Naive thymus-derived CD4-positive, alpha-beta T cell (primary cell): Measurements from ENCODE around the gene PADI1. TPM values are rescaled to one million over a fixed set of nuclear protein-coding genes. Genes with fewer than 3 reads are reported as not detected.

Experiments used
- ATAC-seq: fragments of 150-1000 bp; cut with Tn5 transposase; 2 replicates; pipeline ENCODE4 v1.10.0; 2021; ENCODE audit warnings: mild to moderate bottlenecking, moderate library complexity
- CTCF ChIA-PET: fragments of 350-600 bp; sonication (Branson Sonifier 250); formaldehyde crosslinking; loops from one replicate; lab custom pipeline; 2021; ENCODE audit warnings: antibody characterized with exemption; lab: Charles Lee
- POLR2A ChIA-PET: fragments of 350-600 bp; sonication (Branson Sonifier 250); formaldehyde crosslinking; loops from one replicate; lab custom pipeline; 2021; ENCODE audit warnings: antibody characterized with exemption, inconsistent platforms; lab: Charles Lee
- DNase-seq, 9 donors: peaks; one replicate each; pipeline versions ENCODE4 v3.0.0 to v3.0.0-alpha.2; 2020 to 2022; ENCODE audit warnings: mixed read lengths in 1 of 9
- H3K27ac ChIP-seq: one replicate; pipeline ENCODE4 v1.7.0; 2013; ENCODE audit warnings: mild to moderate bottlenecking, low read depth, low read length, moderate library complexity
- H3K27me3 ChIP-seq, 2 donors: one replicate each; pipeline ENCODE4 v1.7.0; 2013; ENCODE audit warnings: low read length in 2 of 2, mild to moderate bottlenecking in 2 of 2, moderate library complexity in 2 of 2; ENCODE audit not compliant: control insufficient read depth in 2 of 2, insufficient read depth in 2 of 2
- H3K36me3 ChIP-seq, 3 experiments: 1 replicate in 2 of 3; 2 replicates in 1 of 3; pipeline ENCODE4 v1.7.0; 2013; ENCODE audit warnings: low read length in 3 of 3, mild to moderate bottlenecking in 3 of 3, moderate library complexity in 1 of 3; ENCODE audit not compliant: insufficient read depth in 3 of 3, control insufficient read depth in 2 of 3
- H3K4me1 ChIP-seq, 2 donors: one replicate each; pipeline ENCODE4 v1.7.0; 2013; ENCODE audit warnings: low read length in 2 of 2, mild to moderate bottlenecking in 2 of 2, moderate library complexity in 1 of 2; ENCODE audit not compliant: control insufficient read depth in 2 of 2, insufficient read depth in 2 of 2
- H3K4me3 ChIP-seq: 2 replicates; pipeline ENCODE4 v1.7.0; 2013; ENCODE audit warnings: mild to moderate bottlenecking, low read length
- H3K9me3 ChIP-seq, 3 experiments: 1 replicate in 2 of 3; 2 replicates in 1 of 3; pipeline ENCODE4 v1.7.0; 2013; ENCODE audit warnings: low read length in 3 of 3; ENCODE audit not compliant: control insufficient read depth in 2 of 3
- H3K27ac Mint-ChIP-seq, 9 donors: one replicate each; pipeline ENCODE4 v1.8.0; 2020 to 2022; ENCODE audit warnings: mixed read lengths in 9 of 9, mild to moderate bottlenecking in 8 of 9, moderate library complexity in 5 of 9, inconsistent platforms in 2 of 9
- H3K27me3 Mint-ChIP-seq, 5 donors: one replicate each; pipeline ENCODE4 v1.8.0; 2021 to 2022; ENCODE audit warnings: mixed read lengths in 5 of 5, mild to moderate bottlenecking in 1 of 5
- H3K36me3 Mint-ChIP-seq, 5 donors: one replicate each; pipeline ENCODE4 v1.8.0; 2020 to 2022; ENCODE audit warnings: mixed read lengths in 5 of 5, mild to moderate bottlenecking in 3 of 5, inconsistent platforms in 1 of 5
- H3K4me1 Mint-ChIP-seq, 7 donors: one replicate each; pipeline ENCODE4 v1.8.0; 2020 to 2022; ENCODE audit warnings: mixed read lengths in 7 of 7, mild to moderate bottlenecking in 3 of 7, inconsistent platforms in 1 of 7
- H3K4me3 Mint-ChIP-seq, 10 donors: one replicate each; pipeline ENCODE4 v1.8.0; 2020 to 2022; ENCODE audit warnings: mild to moderate bottlenecking in 10 of 10, mixed read lengths in 10 of 10, moderate library complexity in 6 of 10, inconsistent platforms in 2 of 10
- H3K9me3 Mint-ChIP-seq, 11 donors: one replicate each; pipeline ENCODE4 v1.8.0; 2020 to 2022; ENCODE audit warnings: mixed read lengths in 11 of 11, mild to moderate bottlenecking in 4 of 11, inconsistent platforms in 1 of 11, moderate library complexity in 1 of 11
- intact Hi-C, 2 donors: fragments of 100-400 bp; cut with micrococcal nuclease; formaldehyde crosslinking; loops; one replicate each; pipeline ENCODE4 v1.15.1; 2023
- polyA plus RNA-seq, 2 donors: library from polyadenylated mRNA; unstranded; fragments of 300-500 nt; fragmentation: Illumina TruSeq; gene quantifications; one replicate each; pipeline ENCODE4 v1.2.3, GENCODE V29; 2021
- total RNA-seq, 6 experiments: library from RNA in 5 of 6; stranded (reverse) in 5 of 6; gene quantifications; 1 replicate in 5 of 6; 2 replicates in 1 of 6; pipeline ENCODE4 v1.2.3 and lab custom pipeline; 2021 to 2026

PADI1 gene
- total and polyA plus RNA-seq, 7 experiments from 2014 or later, result not detected

DNA sequence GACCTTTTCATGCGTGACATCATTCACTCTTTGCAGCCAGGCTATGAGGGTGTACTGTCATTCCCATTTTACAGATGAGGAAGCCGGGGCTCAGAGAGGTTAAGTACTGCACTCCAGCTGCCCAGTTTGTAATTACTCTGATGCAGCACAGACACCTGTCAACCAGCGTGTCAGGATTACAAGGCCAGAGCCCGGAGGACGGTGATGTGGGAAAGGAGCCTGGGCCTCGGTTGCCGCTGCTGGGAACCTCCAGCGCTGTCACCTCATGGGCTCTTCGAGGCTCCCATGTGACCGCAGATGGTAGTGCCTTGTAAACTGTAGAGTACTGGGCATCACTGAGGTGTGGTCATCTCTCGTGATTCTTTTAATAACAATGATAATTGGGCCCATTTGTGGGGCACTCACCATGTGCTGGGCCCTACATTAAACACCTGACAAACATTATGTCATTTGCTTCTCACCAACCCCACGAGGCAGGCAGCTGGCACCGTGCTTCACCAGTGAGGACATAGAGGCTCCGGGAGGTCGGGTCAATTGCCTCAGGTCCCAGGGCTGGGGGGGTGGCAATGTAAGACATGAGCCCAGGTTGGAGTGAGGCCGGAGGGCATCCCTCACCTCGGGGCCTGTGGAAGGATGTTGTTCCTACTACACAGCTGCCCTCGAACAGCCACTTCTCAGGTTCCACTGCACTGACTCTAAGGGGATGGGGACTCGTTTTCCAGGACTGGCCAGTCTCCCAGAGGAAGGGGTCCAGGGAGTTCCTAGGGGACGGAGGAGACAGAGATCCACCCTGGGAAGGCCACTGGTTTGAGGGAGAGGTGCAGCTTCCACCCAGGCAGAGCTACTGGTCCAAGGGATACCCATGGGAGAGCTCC lies 42.8 kb upstream of the PADI1 start:
- no peaks in the 10 kb centered on the region for H3K9me3 ChIP-seq
- no peaks in the 10 kb centered on the region for H3K27me3 ChIP-seq
- DNase-seq (no peak), ATAC-seq (no peak)
- H3K27ac ChIP-seq, result no peak overlapping the region
- intact Hi-C loops, result no loop called here
- Mint-ChIP-seq H3K27me3 (peaks cover 0 to 8% (median 0%) of the 10 kb centered on the region in 5 donors), H3K4me3 (no peak overlapping the region), H3K9me3 (peaks cover 0 to 12% (median 2%) of the 10 kb centered on the region in 11 donors), H3K27ac (peak overlapping the region in 1 of 9 donors; percentile 14), H3K36me3 (no peaks in the 10 kb centered on the region), H3K4me1 (peaks cover 0 to 10% (median 0%) of the 10 kb centered on the region in 7 donors)
- no peaks in the 10 kb centered on the region for H3K36me3 ChIP-seq
- H3K4me1 ChIP-seq, result no peaks in the 10 kb centered on the region
- H3K4me3 ChIP-seq, result no peak overlapping the region
- ChIA-PET CTCF (no interaction called here), POLR2A (no interaction called here)

DNA sequence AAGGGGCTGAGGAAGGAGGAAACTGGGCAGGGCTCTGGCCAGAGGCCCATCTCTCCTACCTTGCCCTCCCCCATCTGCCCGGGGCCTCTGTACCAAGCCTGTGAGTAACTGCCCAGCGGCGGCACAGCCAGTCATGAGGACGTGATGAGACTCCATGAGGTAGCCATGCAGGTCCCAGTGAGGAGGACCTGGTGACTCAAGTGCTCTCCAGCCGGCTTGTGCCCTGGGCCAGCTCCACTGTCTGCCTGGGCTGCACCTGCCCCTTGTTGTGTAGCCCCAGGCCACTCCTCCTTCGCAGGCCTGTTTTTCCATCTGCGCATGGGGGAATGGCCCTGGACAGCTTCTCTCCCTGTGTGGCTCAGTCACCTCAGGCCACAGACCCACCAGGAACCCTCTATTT lies 42.0 kb upstream of the PADI1 start:
- peaks cover 0 to 8% (median 0%) of the 10 kb centered on the region in 5 donors for H3K27me3 Mint-ChIP-seq
- Histone ChIP-seq H3K27me3 (no peaks in the 10 kb centered on the region), H3K4me3 (no peak overlapping the region), H3K9me3 (no peaks in the 10 kb centered on the region), H3K27ac (no peak overlapping the region), H3K36me3 (no peaks in the 10 kb centered on the region), H3K4me1 (no peaks in the 10 kb centered on the region)
- ATAC-seq, result no peak
- no peak overlapping the region for H3K4me3 Mint-ChIP-seq
- peaks cover 0 to 4% (median 0%) of the 10 kb centered on the region in 11 donors for H3K9me3 Mint-ChIP-seq
- ChIA-PET CTCF (no interaction called here), POLR2A (no interaction called here)
- DNase-seq, result no peak
- H3K27ac Mint-ChIP-seq, result no peak overlapping the region
- no peaks in the 10 kb centered on the region for H3K36me3 Mint-ChIP-seq
- H3K4me1 Mint-ChIP-seq, result peaks cover 0 to 10% (median 0%) of the 10 kb centered on the region in 7 donors
- intact Hi-C loops, result no loop called here

- no peaks in the 10 kb centered on the region for H3K36me3 Mint-ChIP-seq
- CTCF ChIA-PET, result no interaction called here
Observed at GRCh38 chr1:17163371-17163770, 41.6 kb upstream of the PADI1 start.

GRCh38 chr1:17163789-17164666 lies 40.9 kb upstream of the PADI1 start:
- Histone ChIP-seq H3K9me3 (no peaks in the 10 kb centered on the region), H3K4me3 (no peak overlapping the region), H3K27me3 (no peaks in the 10 kb centered on the region), H3K36me3 (no peaks in the 10 kb centered on the region), H3K27ac (no peak overlapping the region), H3K4me1 (no peaks in the 10 kb centered on the region)
- Mint-ChIP-seq H3K27me3 (peaks cover 0 to 8% (median 0%) of the 10 kb centered on the region in 5 donors), H3K4me3 (no peak overlapping the region), H3K36me3 (no peaks in the 10 kb centered on the region), H3K4me1 (peaks cover 0 to 10% (median 0%) of the 10 kb centered on the region in 7 donors), H3K9me3 (peaks cover 0 to 4% (median 0%) of the 10 kb centered on the region in 11 donors), H3K27ac (no peak overlapping the region)
- ATAC-seq, result no peak
- POLR2A ChIA-PET, result no interaction called here
- intact Hi-C loops, result no loop called here
- no peak for DNase-seq
- CTCF ChIA-PET, result no interaction called here

More at GRCh38 chr1:17163371-17163770, 41.6 kb upstream of the PADI1 start:
- Histone ChIP-seq H3K4me3 (no peak overlapping the region), H3K27me3 (no peaks in the 10 kb centered on the region), H3K27ac (no peak overlapping the region), H3K4me1 (no peaks in the 10 kb centered on the region), H3K36me3 (no peaks in the 10 kb centered on the region), H3K9me3 (no peaks in the 10 kb centered on the region)
- DNase-seq, result no peak
- POLR2A ChIA-PET, result no interaction called here
- no peak for ATAC-seq
- no peak overlapping the region for H3K4me3 Mint-ChIP-seq
- H3K27me3 Mint-ChIP-seq, result peaks cover 0 to 8% (median 0%) of the 10 kb centered on the region in 5 donors
- peaks cover 0 to 10% (median 0%) of the 10 kb centered on the region in 7 donors for H3K4me1 Mint-ChIP-seq
- no peak overlapping the region for H3K27ac Mint-ChIP-seq
- peaks cover 0 to 4% (median 0%) of the 10 kb centered on the region in 11 donors for H3K9me3 Mint-ChIP-seq
- intact Hi-C loops, result no loop called here

DNA sequence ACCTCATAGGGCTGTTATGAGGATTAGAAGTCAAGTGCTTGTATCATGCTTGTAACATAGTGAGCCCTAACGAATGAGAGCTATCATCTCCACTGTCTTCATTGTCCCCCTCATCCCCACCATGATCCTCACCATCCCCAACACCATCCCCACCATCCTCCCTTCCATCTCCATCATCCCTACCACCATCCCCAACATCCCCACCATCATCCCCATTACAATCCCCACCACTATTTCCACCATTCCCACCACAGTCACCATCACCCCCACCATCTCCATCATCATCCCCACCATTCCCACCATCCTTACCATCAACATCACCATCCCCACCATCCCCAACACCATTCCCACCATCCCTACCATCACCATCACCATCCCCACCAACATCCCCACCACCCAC lies 39.1 kb upstream of the PADI1 start:
- no peak overlapping the region for H3K4me3 ChIP-seq
- intact Hi-C loops, result no loop called here
- POLR2A ChIA-PET, result no interaction called here

DNA sequence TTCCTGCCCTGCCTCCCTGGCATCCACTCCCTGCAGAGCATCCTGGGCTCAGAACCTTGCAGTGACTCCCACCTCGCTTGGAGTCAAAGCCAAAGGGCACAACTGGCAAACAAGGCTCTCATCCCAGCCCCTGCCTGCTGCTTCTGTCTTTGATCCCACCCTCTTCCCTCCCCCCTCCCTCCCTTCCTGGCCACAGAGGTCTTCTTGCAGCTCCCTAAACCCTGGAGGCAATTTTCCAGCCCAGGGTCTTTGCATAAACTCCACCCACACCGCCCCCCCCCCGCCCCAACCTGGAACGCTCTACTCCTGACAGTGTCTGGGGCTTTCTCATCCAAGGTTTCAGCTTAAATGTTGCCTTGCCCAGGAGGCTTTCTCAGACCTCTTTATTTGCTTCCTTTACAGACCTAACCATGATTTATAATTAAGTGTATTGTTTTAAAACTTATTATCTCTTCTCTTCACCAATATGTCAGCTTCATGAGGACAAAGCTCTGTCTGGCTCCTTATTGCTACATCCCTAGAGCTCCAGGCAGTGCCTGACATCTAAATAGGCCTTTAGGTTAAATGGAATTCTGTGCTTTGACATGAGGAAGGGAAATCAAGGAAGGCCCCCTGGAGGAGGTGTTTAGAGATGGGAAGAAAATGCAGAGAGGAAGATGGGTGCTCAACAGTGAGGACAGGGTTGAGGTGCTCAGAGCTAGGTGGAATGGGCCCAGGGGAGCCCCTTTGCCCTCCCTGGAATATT lies 37.7 kb upstream of the PADI1 start:
- Histone ChIP-seq H3K27ac (no peak overlapping the region), H3K27me3 (no peaks in the 10 kb centered on the region), H3K4me3 (no peak overlapping the region), H3K36me3 (no peaks in the 10 kb centered on the region), H3K9me3 (no peaks in the 10 kb centered on the region), H3K4me1 (no peaks in the 10 kb centered on the region)
- Mint-ChIP-seq H3K36me3 (no peaks in the 10 kb centered on the region), H3K4me1 (no peaks in the 10 kb centered on the region), H3K27ac (no peak overlapping the region), H3K9me3 (no peaks in the 10 kb centered on the region), H3K4me3 (no peak overlapping the region), H3K27me3 (peaks cover 0 to 8% (median 0%) of the 10 kb centered on the region in 5 donors)
- intact Hi-C loops, result no loop called here
- POLR2A ChIA-PET, result no interaction called here
- DNase-seq (no peak), ATAC-seq (no peak)
- CTCF ChIA-PET, result no interaction called here

More for the DNA sequence above, 39.1 kb upstream of the PADI1 start:
- Mint-ChIP-seq H3K27ac (no peak overlapping the region), H3K4me1 (peaks cover 0 to 10% (median 0%) of the 10 kb centered on the region in 7 donors), H3K4me3 (no peak overlapping the region), H3K27me3 (peaks cover 0 to 8% (median 0%) of the 10 kb centered on the region in 5 donors), H3K9me3 (peaks cover 0 to 4% (median 0%) of the 10 kb centered on the region in 11 donors), H3K36me3 (no peaks in the 10 kb centered on the region)
- no peaks in the 10 kb centered on the region for H3K4me1 ChIP-seq
- ATAC-seq (no peak), DNase-seq (no peak)
- H3K27ac ChIP-seq, result no peak overlapping the region
- CTCF ChIA-PET, result no interaction called here
- H3K9me3 ChIP-seq, result no peaks in the 10 kb centered on the region
- no peaks in the 10 kb centered on the region for H3K27me3 ChIP-seq
- H3K36me3 ChIP-seq, result no peaks in the 10 kb centered on the region
